LoVo (cell line): Measurements from ENCODE around the gene CNN1.
A peak's percentile ranks its signal among the peaks of the same experiment; 100 is the strongest.

Experiments used
- DNase-seq: peaks from one replicate; pipeline ENCODE4 v3.0.0-alpha.2; 2016; ENCODE audit warnings: low spot score

The CNN1 gene

GRCh38 chr19:11538232-11539036, at the start of gene CNN1:
Gene CNN1 (plus strand): TSS chr19:11538851. CDS start chr19:11538928, 77 bp downstream.
- DNase-seq, result no peak

GRCh38 chr19:11489378-11489777, 49.3 kb upstream of the CNN1 start:
- DNase-seq, result no peak

- DNase-seq, result no peak
Measured at GRCh38 chr19:11494634-11495285, 43.9 kb upstream of the CNN1 start.

- no peak for DNase-seq
Measured at GRCh38 chr19:11495481-11495880, 43.2 kb upstream of the CNN1 start.

- DNase-seq, result no peak
Measured at GRCh38 chr19:11495885-11496284, 42.8 kb upstream of the CNN1 start.

- DNase-seq, result peak; percentile 47
Measured at GRCh38 chr19:11496391-11497163, 42.1 kb upstream of the CNN1 start.

- DNase-seq, result no peak
Measured at GRCh38 chr19:11499220-11499726, 39.4 kb upstream of the CNN1 start.

- no peak for DNase-seq
Measured at GRCh38 chr19:11499890-11500420, 38.7 kb upstream of the CNN1 start.

- no peak for DNase-seq
Measured at GRCh38 chr19:11504502-11505031, 34.1 kb upstream of the CNN1 start.

GRCh38 chr19:11505032-11505503, 33.6 kb upstream of the CNN1 start:
- peak; percentile 93 for DNase-seq

- DNase-seq, result peak; percentile 94
Measured at GRCh38 chr19:11505504-11506100, 33.0 kb upstream of the CNN1 start, which contains the start of gene ZNF653. Gene ZNF653 (minus strand): TSS chr19:11505839. CDS start chr19:11505786, 53 bp downstream.

GRCh38 chr19:11506101-11506555, 32.5 kb upstream of the CNN1 start:
- DNase-seq, result no peak

- no peak for DNase-seq
Measured at GRCh38 chr19:11506967-11507366, 31.7 kb upstream of the CNN1 start.

- DNase-seq, result no peak
Measured at GRCh38 chr19:11507370-11508078, 31.1 kb upstream of the CNN1 start.

- DNase-seq, result no peak
Measured at GRCh38 chr19:11510444-11510843, 28.2 kb upstream of the CNN1 start.

GRCh38 chr19:11513946-11514345, 24.7 kb upstream of the CNN1 start:
- DNase-seq, result no peak

GRCh38 chr19:11519138-11519537, 19.5 kb upstream of the CNN1 start:
- no peak for DNase-seq

- DNase-seq, result peak; percentile 97
Measured at GRCh38 chr19:11528551-11529341, 9.9 kb upstream of the CNN1 start, which contains the start of gene ECSIT. Gene ECSIT (minus strand): TSS chr19:11529134. CDS start chr19:11519170, 9,964 bp downstream.

GRCh38 chr19:11530432-11530831, 8.2 kb upstream of the CNN1 start:
- peak; percentile 33 for DNase-seq

- DNase-seq, result no peak
Measured at GRCh38 chr19:11534538-11534937, 4.1 kb upstream of the CNN1 start.
